ENCODE measurements around the gene TMEM131L.

The TMEM131L gene

DNA sequence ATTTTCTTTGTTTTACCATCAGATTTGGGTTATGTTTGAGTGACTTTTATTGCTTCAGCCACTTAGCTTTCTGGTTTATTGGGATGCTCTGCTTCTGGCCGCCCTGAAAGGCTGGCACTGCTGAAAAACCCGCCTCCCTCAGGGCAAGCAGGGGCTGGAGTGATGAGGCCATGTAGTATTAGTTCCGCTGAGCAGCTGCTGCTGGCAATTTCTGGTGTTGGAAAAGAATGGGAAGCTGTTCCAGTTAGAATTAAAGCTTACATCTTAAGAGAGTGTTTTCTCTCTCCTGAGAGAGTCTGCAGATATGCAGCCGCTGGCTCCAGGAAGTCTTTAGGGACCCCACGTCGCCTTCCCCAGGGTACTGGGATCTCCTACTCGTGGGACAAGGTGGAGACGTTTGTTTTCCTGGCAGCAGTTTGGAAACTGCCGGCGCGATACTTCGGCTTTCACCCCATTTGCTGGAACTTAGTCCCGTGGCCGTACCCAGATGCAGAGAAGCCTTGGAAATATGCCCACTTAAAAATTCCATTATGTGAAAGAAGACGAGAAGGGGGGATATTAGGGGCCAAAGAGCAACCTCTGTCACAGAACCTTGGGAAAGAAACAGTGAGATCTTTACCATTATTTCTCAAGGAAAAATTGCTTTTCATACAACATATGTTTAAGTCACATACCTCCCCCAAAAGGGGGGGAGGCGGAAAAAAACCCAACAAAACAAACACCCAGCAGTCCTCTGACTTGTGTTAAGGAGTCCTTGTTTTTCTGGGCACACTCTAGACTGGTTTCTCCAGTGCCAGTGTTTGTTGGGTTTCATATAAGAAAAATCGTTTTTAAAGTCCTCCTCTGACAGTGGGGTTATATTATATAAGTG lies 72.6 kb downstream of the TMEM131L start:
- TF ChIP-seq, protein P1, sequence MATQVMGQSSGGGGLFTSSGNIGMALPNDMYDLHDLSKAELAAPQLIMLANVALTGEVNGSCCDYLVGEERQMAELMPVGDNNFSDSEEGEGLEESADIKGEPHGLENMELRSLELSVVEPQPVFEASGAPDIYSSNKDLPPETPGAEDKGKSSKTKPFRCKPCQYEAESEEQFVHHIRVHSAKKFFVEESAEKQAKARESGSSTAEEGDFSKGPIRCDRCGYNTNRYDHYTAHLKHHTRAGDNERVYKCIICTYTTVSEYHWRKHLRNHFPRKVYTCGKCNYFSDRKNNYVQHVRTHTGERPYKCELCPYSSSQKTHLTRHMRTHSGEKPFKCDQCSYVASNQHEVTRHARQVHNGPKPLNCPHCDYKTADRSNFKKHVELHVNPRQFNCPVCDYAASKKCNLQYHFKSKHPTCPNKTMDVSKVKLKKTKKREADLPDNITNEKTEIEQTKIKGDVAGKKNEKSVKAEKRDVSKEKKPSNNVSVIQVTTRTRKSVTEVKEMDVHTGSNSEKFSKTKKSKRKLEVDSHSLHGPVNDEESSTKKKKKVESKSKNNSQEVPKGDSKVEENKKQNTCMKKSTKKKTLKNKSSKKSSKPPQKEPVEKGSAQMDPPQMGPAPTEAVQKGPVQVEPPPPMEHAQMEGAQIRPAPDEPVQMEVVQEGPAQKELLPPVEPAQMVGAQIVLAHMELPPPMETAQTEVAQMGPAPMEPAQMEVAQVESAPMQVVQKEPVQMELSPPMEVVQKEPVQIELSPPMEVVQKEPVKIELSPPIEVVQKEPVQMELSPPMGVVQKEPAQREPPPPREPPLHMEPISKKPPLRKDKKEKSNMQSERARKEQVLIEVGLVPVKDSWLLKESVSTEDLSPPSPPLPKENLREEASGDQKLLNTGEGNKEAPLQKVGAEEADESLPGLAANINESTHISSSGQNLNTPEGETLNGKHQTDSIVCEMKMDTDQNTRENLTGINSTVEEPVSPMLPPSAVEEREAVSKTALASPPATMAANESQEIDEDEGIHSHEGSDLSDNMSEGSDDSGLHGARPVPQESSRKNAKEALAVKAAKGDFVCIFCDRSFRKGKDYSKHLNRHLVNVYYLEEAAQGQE (IDR thresholded peaks at IDR 0.05; ENCODE audit: low read depth): no peak
- TF ChIP-seq EGR1 (IDR thresholded peaks at IDR 0.05) (no peak), CREB1 (IDR thresholded peaks at IDR 0.05; ENCODE audit: low read depth) (no peak), TAF1 (IDR thresholded peaks at IDR 0.05; ENCODE audit: low read depth) (no peak), ZBTB7A (IDR thresholded peaks at IDR 0.05; ENCODE audit: low read depth) (no peak)

DNA sequence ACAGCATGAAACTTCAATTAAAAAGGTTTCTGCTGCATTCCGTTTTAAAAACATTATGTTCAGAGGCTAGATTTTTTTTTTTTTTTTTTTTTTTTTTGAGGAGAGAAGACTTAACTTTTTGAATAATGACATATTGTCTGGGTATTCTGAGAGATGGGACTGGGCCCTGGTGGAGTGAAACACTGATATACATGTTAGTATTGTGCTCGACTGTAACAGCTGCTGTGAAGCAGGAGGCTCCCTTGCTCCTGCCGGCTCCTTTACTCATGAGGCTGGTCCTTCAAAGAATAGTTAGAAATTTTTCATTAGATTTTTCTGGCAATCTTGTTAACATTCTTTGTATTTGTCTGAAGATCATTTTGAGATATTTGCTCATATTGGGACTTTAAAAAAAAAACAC lies 73.3 kb downstream of the TMEM131L start:
- no peak for TF ChIP-seq FOXM1 (IDR thresholded peaks at IDR 0.05; ENCODE audit: borderline replicate concordance, low read depth)
- TF ChIP-seq RAD21 (IDR thresholded peaks at IDR 0.05; ENCODE audit: low read depth): no peak
- TF ChIP-seq, protein P1 (IDR thresholded peaks at IDR 0.05; ENCODE audit: low read depth): no peak
- TF ChIP-seq ZBTB7A (IDR thresholded peaks at IDR 0.05; ENCODE audit: low read depth): no peak
- no peak for TF ChIP-seq TAF1 (IDR thresholded peaks at IDR 0.05; ENCODE audit: low read depth)
- TF ChIP-seq, protein P2, sequence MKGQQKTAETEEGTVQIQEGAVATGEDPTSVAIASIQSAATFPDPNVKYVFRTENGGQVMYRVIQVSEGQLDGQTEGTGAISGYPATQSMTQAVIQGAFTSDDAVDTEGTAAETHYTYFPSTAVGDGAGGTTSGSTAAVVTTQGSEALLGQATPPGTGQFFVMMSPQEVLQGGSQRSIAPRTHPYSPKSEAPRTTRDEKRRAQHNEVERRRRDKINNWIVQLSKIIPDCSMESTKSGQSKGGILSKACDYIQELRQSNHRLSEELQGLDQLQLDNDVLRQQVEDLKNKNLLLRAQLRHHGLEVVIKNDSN (IDR thresholded peaks at IDR 0.05): no peak
- no peak for TF ChIP-seq TEAD4 (IDR thresholded peaks at IDR 0.05)
- TF ChIP-seq CREB1 (IDR thresholded peaks at IDR 0.05; ENCODE audit: low read depth): no peak

DNA sequence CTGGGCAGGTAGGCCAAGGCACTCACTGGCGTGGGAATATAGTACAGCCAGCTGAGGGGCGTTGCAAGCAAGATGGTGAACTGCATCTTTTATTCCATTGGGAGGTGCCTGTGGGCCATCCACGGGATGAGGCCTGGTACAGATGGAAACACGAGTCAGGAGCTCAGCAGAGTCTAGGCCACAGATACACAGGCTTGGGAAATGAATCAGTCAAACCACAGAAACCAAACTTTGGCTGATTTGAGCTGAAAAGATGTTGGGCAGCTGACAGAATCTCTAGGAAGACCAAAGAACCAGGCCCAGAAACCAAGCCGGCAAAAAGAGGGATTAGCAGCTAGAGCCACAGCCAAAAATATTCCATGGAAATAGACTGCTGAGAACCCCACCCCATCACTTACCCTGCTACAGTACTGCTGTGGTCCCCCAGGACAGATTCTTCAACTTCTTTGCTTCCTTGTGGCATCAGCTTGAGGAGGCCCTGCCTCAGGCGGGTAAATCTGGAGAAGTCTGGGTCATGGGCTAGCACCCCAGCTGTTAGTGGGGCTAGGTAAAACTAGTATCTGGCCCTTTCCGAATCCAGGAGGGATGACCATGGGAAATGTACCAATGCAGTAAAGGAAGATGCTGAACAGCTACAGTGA lies 75.4 kb downstream of the TMEM131L start:
- TF ChIP-seq EP300 (IDR thresholded peaks at IDR 0.05; ENCODE audit: borderline replicate concordance): no peak

DNA sequence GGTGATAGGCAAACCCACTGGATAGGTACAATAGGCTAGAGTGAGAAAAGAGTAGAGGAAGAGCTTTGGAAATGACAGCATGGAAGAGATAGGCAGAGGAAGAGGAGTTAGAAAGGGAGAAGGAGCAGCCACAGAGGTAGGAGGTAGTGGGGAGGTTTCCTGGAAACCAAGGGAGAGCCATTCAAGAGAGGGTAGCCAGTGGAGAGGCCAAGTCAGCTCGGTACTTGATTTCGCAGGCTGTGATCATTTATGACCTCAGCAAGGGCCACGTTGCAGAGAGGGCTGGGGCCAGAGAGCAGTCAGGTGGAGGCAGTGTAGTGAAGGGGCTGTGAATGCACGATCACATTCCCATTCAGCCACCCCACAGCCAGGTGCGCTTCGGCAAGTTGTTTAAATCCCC lies 76.0 kb downstream of the TMEM131L start:
- TF ChIP-seq, protein P2 (IDR thresholded peaks at IDR 0.05): no peak
- TF ChIP-seq RAD21 (IDR thresholded peaks at IDR 0.05; ENCODE audit: low read depth) (no peak), TEAD4 (IDR thresholded peaks at IDR 0.05) (no peak), CREB1 (IDR thresholded peaks at IDR 0.05; ENCODE audit: low read depth) (no peak), ZBTB7A (IDR thresholded peaks at IDR 0.05; ENCODE audit: low read depth) (no peak), TAF1 (IDR thresholded peaks at IDR 0.05; ENCODE audit: low read depth) (no peak), FOXM1 (IDR thresholded peaks at IDR 0.05; ENCODE audit: borderline replicate concordance, low read depth) (no peak), EGR1 (IDR thresholded peaks at IDR 0.05) (no peak), NFIC (IDR thresholded peaks at IDR 0.05) (no peak), EP300 (IDR thresholded peaks at IDR 0.05; ENCODE audit: borderline replicate concordance) (no peak), CEBPB (IDR thresholded peaks at IDR 0.05) (no peak)
- TF ChIP-seq, protein P1 (IDR thresholded peaks at IDR 0.05; ENCODE audit: low read depth): no peak

DNA sequence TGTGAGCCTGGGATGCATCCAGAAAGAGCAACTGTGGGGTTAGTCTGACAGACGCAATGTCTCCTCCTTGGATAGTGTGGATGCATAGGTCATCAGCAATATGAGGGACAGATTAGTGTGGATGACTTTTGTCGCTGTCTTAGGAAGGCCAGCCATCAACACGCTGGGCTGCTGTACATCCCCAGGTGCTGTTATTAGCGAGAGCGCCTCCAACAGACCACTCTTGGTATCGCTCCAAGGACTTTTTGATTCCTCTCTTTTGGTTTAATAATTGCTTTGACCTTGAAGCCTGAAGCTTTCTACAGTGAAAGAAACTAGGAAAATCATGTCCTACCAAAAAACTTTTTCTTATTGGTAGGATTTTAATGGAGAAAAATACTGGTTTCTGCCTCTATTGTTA lies 76.7 kb downstream of the TMEM131L start:
- TF ChIP-seq ZBTB7A (IDR thresholded peaks at IDR 0.05; ENCODE audit: low read depth) (no peak), EGR1 (IDR thresholded peaks at IDR 0.05) (no peak), CREB1 (IDR thresholded peaks at IDR 0.05; ENCODE audit: low read depth) (no peak), RAD21 (IDR thresholded peaks at IDR 0.05; ENCODE audit: low read depth) (no peak), EP300 (IDR thresholded peaks at IDR 0.05; ENCODE audit: borderline replicate concordance) (no peak), YY1 (IDR thresholded peaks at IDR 0.05; ENCODE audit: low read depth) (no peak), NFIC (IDR thresholded peaks at IDR 0.05) (no peak), TAF1 (IDR thresholded peaks at IDR 0.05; ENCODE audit: low read depth) (no peak), TEAD4 (IDR thresholded peaks at IDR 0.05) (no peak), CEBPB (IDR thresholded peaks at IDR 0.05) (no peak), FOXM1 (IDR thresholded peaks at IDR 0.05; ENCODE audit: borderline replicate concordance, low read depth) (no peak), TCF12 (IDR thresholded peaks at IDR 0.05; ENCODE audit: low read depth) (no peak)
- TF ChIP-seq, protein P2 (IDR thresholded peaks at IDR 0.05): no peak
- TF ChIP-seq, protein P1 (IDR thresholded peaks at IDR 0.05; ENCODE audit: low read depth): no peak
- TF ChIP-seq, protein P3, sequence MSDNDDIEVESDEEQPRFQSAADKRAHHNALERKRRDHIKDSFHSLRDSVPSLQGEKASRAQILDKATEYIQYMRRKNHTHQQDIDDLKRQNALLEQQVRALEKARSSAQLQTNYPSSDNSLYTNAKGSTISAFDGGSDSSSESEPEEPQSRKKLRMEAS (IDR thresholded peaks at IDR 0.05): no peak

All from Ishikawa (cell line).